KMS-11 (cell line): ENCODE results near the gene MAML3.

ENCODE experiments used
- H2AFZ ChIP-seq: fragments of 200-600 bp; sonication (generic); 2 replicates; pipeline ENCODE4 v1.6.1; 2016; ENCODE audit warnings: antibody characterized with exemption, mixed run types, low read depth
- H3K27ac ChIP-seq: fragments of 200-600 bp; sonication (generic); 2 replicates; pipeline ENCODE4 v1.6.1; 2016; ENCODE audit warnings: mild to moderate bottlenecking, mixed run types
- H3K27me3 ChIP-seq: fragments of 200-600 bp; sonication (generic); 2 replicates; pipeline ENCODE4 v1.6.1; 2017; ENCODE audit warnings: mild to moderate bottlenecking, low read depth, mixed run types, moderate library complexity; ENCODE audit not compliant: insufficient read depth
- H3K36me3 ChIP-seq: fragments of 200-600 bp; sonication (generic); 2 replicates; pipeline ENCODE4 v1.6.1; 2017; ENCODE audit warnings: mild to moderate bottlenecking, mixed run types; ENCODE audit not compliant: insufficient read depth
- H3K4me1 ChIP-seq: fragments of 200-600 bp; sonication (generic); 2 replicates; pipeline ENCODE4 v1.6.1; 2016; ENCODE audit warnings: mild to moderate bottlenecking, low read depth, mixed run types; ENCODE audit not compliant: poor library complexity, severe bottlenecking
- H3K4me2 ChIP-seq: fragments of 200-600 bp; sonication (generic); 2 replicates; pipeline ENCODE4 v1.7.0; 2016; ENCODE audit warnings: mild to moderate bottlenecking, mixed run types
- H3K4me3 ChIP-seq: fragments of 200-600 bp; sonication (generic); IDR thresholded peaks from 2 replicates; pipeline ENCODE4 v1.6.1; 2017; ENCODE audit warnings: low read depth, low read length, mixed read lengths; ENCODE audit not compliant: insufficient read depth
- H3K79me2 ChIP-seq: fragments of 200-600 bp; sonication (generic); 2 replicates; pipeline ENCODE4 v1.6.1; 2016; ENCODE audit warnings: low read depth, mixed run types; ENCODE audit not compliant: insufficient read depth
- H3K9ac ChIP-seq: fragments of 200-600 bp; sonication (generic); 2 replicates; pipeline ENCODE4 v1.6.1; 2016; ENCODE audit warnings: mild to moderate bottlenecking, mixed run types
- H4K20me1 ChIP-seq: fragments of 200-600 bp; sonication (generic); 2 replicates; pipeline ENCODE4 v1.6.1; 2016; ENCODE audit warnings: mild to moderate bottlenecking, mixed run types; ENCODE audit not compliant: insufficient read depth
- CTCF ChIP-seq: fragments of 200-600 bp; sonication (generic); conservative IDR thresholded peaks from 2 replicates; pipeline ENCODE4 v1.6.1; 2017; ENCODE audit warnings: low read depth, mild to moderate bottlenecking, antibody characterized with exemption, low read length, moderate library complexity, mixed read lengths

MAML3 gene

GRCh38 chr4:140134746-140135425, 19.1 kb downstream of the MAML3 start:
- no peaks in the 10 kb centered on the region for H4K20me1 ChIP-seq
- no peak overlapping the region for H3K4me3 ChIP-seq
- no peaks in the 10 kb centered on the region for H3K79me2 ChIP-seq
- 0 out of 2 replicates have a peak, but pooled peaks cover 2% of the 10 kb centered on the region for H3K27me3 ChIP-seq
- H2AFZ ChIP-seq, result no peak overlapping the region
- no peak overlapping the region for H3K27ac ChIP-seq
- no peaks in the 10 kb centered on the region for H3K4me1 ChIP-seq
- H3K36me3 ChIP-seq, result no peaks in the 10 kb centered on the region
- no peak overlapping the region for H3K4me2 ChIP-seq
- no peak overlapping the region for H3K9ac ChIP-seq
- no peak for TF ChIP-seq CTCF

- no peak overlapping the region for H3K27ac ChIP-seq
- H2AFZ ChIP-seq, result no peak overlapping the region
- no peaks in the 10 kb centered on the region for H3K36me3 ChIP-seq
- H4K20me1 ChIP-seq, result no peaks in the 10 kb centered on the region
- H3K27me3 ChIP-seq, result 0 out of 2 replicates have a peak, but pooled peaks cover 2% of the 10 kb centered on the region
- H3K4me1 ChIP-seq, result no peaks in the 10 kb centered on the region
- no peak for TF ChIP-seq CTCF
- H3K4me2 ChIP-seq, result no peak overlapping the region
- no peak overlapping the region for H3K9ac ChIP-seq
- no peak overlapping the region for H3K4me3 ChIP-seq
- H3K79me2 ChIP-seq, result no peaks in the 10 kb centered on the region
Measured at GRCh38 chr4:140133576-140133975, 20.4 kb downstream of the MAML3 start.

GRCh38 chr4:140131675-140132229, 22.2 kb downstream of the MAML3 start:
- Histone ChIP-seq H4K20me1 (no peaks in the 10 kb centered on the region), H3K4me3 (no peak overlapping the region), H3K4me1 (no peaks in the 10 kb centered on the region), H3K4me2 (no peak overlapping the region), H3K79me2 (no peaks in the 10 kb centered on the region), H2AFZ (no peak overlapping the region), H3K27me3 (0 out of 2 replicates have a peak, but pooled peaks cover 2% of the 10 kb centered on the region), H3K27ac (no peak overlapping the region), H3K36me3 (no peaks in the 10 kb centered on the region), H3K9ac (no peak overlapping the region)
- TF ChIP-seq CTCF, result no peak

GRCh38 chr4:140130677-140131076, 23.3 kb downstream of the MAML3 start:
- H3K27ac ChIP-seq, result no peak overlapping the region
- H3K79me2 ChIP-seq, result no peaks in the 10 kb centered on the region
- no peak for TF ChIP-seq CTCF
- no peaks in the 10 kb centered on the region for H4K20me1 ChIP-seq
- no peak overlapping the region for H3K4me3 ChIP-seq
- no peaks in the 10 kb centered on the region for H3K36me3 ChIP-seq
- H3K9ac ChIP-seq, result no peak overlapping the region
- H3K4me2 ChIP-seq, result no peak overlapping the region
- no peaks in the 10 kb centered on the region for H3K27me3 ChIP-seq
- no peaks in the 10 kb centered on the region for H3K4me1 ChIP-seq
- H2AFZ ChIP-seq, result no peak overlapping the region
